H4 (cell line): ENCODE measurements around the gene CHST8. TPM values are rescaled to one million over a fixed set of nuclear protein-coding genes. Genes with fewer than 3 reads are reported as not detected.
"Not testable (repeated sequence)": the region's sequence is repeated elsewhere in the genome, so short reads cannot be mapped to it uniquely, and the experiment has no call there.

Source experiments
- DNase-seq: peaks from one replicate; pipeline ENCODE4 v3.0.0-alpha.2; 2015; ENCODE audit warnings: low spot score
- total RNA-seq: library from RNA; depleted of rRNA; stranded (reverse); fragments of >200 nt; shearing (Covaris generic); gene quantifications from 2 replicates; pipeline ENCODE4 v1.2.3, GENCODE V29; 2014; rRNA removed

CHST8 gene
- total RNA-seq, 1 experiment from 2014 or later = 6.8 TPM

DNA sequence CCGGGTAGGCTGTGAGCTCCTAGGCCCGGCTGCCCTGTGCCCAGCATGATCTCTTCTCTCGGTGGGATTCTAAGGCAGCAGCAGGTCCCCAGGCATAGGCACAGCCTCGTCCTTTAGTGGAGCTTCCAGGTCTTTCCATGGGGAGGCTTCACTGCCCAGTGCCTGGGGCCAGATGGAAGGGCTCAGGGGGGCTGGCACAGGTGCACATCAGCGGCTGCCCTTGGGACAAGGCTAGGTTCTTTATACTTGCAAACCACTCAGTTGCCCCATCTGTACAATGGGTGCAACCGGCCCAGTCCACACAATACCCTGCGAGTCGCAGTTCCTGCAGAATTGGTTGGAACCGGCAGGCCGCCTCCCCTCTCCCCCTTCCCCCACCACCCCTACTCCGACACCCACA lies 189.1 kb downstream of the CHST8 start:
- no peak for DNase-seq

GRCh38 chr19:33811246-33811645 lies 189.5 kb downstream of the CHST8 start:
- no peak for DNase-seq

DNA sequence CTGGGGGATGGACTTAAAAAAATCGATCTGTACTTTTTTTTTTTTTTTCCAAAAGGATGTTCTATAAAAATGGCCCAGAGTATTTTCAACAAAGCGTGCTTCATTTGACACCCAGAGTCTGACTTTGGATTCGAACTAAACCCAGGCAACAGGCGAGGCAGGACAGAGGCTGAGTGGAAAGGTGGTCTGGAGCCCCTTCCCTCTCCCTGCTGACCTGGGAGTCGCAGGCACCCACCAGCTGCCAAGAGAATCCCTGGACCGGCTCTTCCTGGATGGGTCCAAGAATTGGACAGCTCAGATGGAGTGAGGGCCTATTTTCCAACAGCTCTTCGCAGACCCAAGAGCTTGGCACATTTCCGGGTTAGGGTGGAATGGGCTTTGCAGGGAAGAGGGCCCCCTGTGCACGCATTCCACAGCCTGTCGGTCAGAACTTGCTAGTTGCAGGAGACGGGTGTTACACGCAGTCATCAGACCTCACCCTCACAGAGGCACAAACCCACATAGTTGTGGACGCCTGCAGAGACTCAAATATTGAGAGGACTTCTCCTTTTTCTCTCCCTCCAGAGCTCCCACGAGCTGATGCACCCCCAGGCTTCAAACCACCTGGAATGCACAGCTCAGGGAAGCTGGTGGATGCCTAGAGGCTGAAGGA lies 190.1 kb downstream of the CHST8 start:
- no peak for DNase-seq

GRCh38 chr19:33812388-33813330 lies 190.9 kb downstream of the CHST8 start:
- no peak for DNase-seq

DNA sequence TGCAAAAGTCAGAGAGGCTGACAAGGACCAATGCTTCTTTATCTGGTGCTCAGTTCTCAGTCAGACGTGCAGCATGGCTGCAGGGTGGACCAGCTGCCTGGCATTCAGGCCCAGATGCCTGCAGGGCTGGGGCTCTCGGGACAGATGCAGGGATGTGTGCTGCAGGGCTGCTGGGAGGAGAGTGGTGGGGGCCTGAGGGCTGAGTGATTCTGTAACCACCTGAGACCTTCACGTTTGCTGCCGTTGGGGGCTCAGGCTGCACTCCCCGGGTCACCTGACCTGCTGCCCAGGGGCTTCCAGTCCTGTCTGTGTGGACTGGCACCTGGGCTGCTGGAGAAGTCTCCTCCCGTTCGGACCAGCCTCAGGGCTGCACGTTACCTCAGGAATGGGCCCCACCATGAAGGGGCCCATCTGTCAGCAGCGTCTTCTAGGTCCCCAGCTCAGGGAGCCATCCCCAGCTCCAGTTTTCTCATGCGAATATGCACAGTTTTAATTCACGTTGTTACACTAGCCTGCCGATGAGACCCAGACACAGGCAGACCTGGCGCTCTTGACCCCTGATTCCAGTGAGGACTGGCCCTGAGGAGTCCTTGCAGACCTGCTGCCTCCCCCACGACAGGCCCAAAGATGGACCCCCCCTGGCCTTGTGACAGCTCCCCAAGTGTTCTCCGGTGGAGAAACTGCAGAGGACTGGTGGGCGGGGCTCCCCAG lies 191.8 kb downstream of the CHST8 start:
- no peak for DNase-seq

DNA sequence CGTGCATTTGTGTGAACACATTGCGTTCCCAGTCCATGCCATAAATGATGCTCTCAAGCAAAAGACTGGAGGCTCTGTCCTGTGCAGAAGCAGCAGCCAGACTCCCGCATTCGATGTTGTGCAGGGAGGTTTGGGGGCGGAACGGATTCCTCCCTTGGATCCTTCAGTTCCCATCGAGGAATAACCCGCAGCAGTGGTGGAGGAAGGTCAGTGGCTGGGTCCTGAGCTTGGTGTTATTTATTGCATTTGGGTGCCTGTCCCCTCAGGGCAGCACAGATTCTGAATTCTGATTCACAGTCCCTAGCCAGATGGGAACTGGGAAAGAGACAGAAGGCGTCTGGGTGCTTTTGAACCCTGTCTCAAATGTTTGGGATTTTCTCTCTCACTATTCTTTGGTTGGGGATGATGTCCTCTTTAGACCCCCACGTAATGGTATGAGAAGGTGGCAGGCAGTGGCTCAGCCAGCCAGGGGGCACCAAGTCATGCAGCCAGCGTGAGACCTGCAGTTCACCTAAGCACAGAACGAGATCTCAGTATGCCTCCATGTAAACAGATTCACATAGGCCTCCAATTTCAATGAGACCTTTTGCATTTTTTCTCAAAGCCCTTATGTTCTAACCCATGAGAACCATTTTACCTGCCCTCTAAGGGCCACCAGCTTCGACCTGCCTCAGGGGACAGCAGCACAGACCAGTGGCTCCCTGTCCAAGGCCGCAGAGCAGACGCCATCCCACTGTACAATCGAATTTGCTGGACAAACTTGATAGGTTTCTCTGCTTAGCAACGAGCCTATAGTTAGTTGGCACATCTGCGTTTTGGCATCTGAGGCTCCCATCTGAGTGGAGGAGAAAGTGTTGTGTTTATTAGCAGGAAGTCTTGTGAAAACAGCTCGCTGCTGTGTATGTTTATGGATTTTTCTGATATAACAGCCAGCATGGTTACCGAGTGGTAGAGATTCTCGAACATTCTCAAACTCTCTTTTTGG lies 192.7 kb downstream of the CHST8 start:
- no peak for DNase-seq

DNA sequence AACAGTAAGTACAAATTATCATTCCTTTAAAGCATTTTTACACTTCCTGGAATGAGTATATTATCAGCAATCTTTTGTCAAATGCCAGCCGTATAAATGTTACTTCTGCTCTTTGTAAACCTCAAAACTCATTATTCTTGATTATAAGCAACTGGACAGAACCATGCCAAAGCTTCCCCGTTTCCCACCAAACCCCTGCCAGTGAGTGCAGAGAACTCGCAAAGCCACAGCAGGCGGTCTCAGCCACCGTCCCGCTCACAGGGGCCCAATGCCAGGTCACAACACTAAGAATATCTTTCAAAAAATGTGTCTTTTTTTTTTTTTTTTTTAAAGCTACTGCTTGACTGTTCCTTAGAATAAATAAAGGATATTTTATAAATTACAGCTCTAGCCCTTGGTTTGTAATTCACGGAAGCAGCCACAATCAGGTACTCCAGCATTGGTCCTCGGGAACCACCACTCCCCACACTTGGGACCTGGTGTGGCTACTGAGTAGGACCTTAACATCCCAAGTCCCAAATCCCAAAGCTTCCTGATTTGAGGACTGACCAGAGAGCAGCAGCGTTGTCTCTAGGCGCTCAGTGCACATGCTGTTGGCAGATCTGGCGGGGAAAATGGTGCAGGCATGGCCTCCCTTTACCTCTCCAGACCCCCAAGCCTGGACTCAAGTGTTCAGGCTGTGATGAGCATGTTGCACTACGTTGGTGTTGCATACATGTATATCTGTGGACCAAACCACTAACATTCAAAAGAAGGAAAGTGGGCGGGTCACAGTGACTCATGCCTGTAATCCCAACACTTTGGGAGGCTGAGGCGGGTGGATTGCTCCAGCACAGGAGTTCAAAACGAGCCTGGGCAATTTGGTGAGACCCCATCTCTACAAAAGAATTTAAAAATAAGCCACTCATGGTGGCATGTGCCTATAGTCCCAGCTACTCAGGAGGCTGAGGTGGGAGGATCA lies 193.9 kb downstream of the CHST8 start:
- peak; percentile 44 for DNase-seq

DNA sequence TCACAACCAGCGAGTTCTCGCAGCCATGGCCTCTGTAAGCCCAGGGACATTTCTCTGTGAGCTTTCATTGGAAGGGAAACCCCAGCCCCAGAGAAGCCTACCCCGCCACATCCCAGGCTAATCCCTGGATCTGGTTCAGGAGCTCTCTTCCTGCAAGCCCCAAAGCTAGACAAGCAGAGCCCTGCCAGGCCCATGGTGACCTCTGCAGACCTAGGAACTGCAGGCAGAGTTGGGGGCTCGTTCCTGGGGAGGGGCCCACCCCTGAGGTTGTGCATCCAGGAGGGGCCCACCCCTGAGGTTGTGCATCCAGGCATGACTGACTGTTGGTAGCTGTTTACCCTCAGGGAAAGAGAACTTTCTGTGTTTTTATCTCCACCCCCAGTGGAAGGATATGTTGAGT lies 196.7 kb downstream of the CHST8 start:
- no peak for DNase-seq

DNA sequence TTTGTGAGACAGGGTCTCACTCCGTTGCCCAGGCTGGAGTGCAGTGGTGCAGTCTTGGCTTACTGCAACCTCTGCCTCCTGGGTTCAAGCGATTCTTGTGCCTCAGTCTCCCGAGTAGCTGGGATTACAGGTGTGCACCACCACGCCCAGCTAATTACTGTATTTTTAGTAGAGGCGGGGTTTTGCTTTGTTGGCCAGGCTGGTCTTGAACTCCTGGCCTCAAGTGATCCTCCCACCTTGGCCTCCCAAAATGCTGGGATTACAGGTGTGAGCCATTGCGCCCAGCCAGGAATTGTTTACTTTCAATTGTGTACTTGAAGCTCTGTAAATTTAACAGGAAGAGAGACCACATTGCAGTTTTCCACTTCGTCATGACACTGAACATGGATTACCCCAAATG lies 197.3 kb downstream of the CHST8 start:
- not testable (repeated sequence) for DNase-seq

- DNase-seq = no peak
These were observed 197.7 kb downstream of the CHST8 start for GRCh38 chr19:33819506-33819879.

DNA sequence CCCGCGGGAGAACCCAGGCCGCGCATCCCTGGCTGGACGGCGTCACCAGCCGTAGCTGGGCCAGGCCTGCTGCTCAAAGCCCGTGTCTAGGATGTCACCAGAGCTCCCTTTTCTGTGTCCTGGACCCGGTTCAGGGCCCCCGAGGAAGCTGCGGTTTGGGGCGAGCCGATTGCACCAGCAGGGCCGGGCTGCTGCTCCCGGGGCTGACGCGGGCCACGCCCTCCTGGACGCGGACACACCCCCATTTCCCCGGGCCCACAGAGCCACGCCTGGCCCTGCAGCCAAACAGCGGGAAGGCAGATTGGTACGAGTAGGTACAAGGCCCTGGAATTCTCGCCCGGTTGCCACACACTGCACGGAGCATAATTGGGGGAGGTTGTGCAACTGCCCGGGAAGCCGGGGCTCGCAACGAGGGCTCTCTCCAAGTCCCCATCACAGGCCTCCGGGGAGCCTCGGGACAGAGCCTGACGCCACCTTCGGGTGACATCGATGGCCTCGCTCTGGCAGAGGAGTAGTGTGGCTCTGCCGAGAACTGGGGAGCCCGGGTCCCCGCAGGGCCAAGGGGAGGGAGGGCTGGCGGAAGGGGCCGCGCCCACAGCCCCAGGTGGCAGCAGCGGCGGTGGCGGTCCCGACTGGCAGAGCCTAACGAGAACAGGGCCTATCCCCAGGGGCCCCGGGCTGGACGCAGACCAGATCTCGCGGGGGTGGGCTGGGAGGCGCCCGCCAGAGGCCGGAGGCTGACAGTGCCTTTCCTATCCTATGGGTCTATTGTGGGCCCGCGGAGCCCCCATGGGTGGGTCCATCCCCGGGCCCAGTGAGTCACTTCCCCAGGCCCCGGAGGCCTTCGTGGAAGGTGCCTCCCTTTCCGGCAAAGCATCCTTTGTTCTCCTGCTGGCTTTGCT lies 198.4 kb downstream of the CHST8 start:
- DNase-seq = peak; percentile 96

DNA sequence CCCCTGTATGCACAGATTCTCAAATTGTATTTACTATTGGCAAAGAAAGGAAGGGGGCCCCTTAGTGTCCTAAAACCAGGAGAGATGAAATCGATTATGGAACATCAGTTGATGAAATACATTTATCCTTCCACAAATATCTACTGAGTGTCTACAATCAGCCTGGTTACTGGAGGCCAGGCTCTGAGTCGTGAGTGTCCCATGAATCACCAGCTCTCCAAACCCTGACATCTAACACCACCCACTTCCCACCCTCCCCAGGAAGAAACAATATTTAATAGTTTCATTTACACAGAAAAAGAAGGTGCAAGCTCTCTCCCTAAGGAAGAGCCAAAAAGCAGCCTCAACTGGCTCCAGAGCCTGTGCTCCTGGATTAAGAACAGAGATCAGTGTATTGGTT lies 200.1 kb downstream of the CHST8 start:
- DNase-seq = no peak

Other genes starting within 250 kb of the CHST8 start
- 36.4 and 38.3 TPM in 2 replicates for gene CEBPG, start 248.2 kb upstream of the CHST8 start, total RNA-seq
- gene PEPD, start 100.2 kb upstream of the CHST8 start, total RNA-seq = 62.7 and 64.2 TPM in 2 replicates
- 45.7 and 69.3 TPM in 2 replicates for gene KCTD15, start 174.9 kb downstream of the CHST8 start, total RNA-seq